GM23248 (cell line): ENCODE measurements around the gene CD52.

Experiments used
- EZH2 ChIP-seq: fragments of 200-600 bp; sonication (generic); IDR thresholded peaks from 2 replicates; pipeline ENCODE4 v1.6.1; 2018; ENCODE audit warnings: antibody characterized with exemption, mild to moderate bottlenecking; ENCODE audit not compliant: insufficient read depth, poor library complexity, severe bottlenecking
- EZH2phosphoT487 ChIP-seq: fragments of 200-600 bp; sonication (generic); IDR thresholded peaks from 2 replicates; pipeline ENCODE4 v1.6.1; 2018; ENCODE audit warnings: antibody characterized with exemption, moderate library complexity, mild to moderate bottlenecking, low read depth; ENCODE audit not compliant: insufficient read depth

DNA sequence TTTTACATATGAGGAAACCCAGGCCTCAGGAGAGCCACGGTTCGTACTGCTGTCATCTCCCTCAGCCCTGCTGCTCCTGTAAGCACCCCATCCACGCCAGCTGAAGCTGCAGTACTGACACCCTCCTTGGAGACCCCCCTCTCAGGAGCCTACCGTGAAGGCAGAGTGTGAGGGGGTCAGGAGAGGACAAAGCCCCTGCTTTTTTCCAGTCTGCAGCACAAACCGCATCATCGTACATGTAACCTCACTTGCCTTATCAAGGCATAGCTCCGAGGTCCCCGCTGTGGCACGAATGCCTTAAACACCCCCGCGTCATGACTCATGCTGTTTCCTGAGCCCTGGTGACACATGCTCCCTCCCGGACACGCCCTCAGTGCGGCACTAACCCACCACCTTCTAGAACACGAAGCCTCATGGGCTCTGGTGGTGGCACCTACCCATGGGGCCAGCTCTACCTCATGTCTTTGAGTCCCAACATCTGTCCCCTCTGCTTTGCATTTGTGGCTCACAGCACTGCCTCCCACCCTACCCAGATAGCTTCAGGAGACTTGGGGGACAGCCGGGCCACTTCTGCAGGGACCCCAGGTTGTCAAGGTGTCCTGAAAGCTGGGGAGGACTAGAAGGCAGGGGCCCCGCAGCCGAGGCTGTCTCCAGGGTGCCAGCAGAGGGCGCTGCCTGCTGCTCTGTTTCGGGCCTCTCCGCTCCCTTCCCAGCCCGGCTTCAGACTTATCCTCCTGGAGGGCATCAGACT, 33.0 kb upstream of the CD52 start:
- no peak for TF ChIP-seq EZH2
- no peak for TF ChIP-seq EZH2phosphoT487
